WTC11 (cell line): Measurements from ENCODE around the gene CELF4. TPM values are rescaled to one million over a fixed set of nuclear protein-coding genes. Genes with fewer than 3 reads are reported as not detected.

ENCODE experiments used
- ATAC-seq: fragments of 200-7000 bp; cut with Tn5 transposase; 2 replicates; pipeline ENCODE4 v1.10.0; 2021; ENCODE audit warnings: mild to moderate bottlenecking, moderate library complexity
- CTCF ChIA-PET: fragments of 300-600 bp; sonication (Branson Sonifier 250); formaldehyde crosslinking; loops from one replicate; lab custom pipeline; 2021; ENCODE audit warnings: antibody characterized with exemption; lab: Charles Lee
- POLR2A ChIA-PET: fragments of 350-600 bp; sonication (Branson Sonifier 250); formaldehyde crosslinking; loops from one replicate; lab custom pipeline; 2021; ENCODE audit warnings: antibody characterized with exemption; lab: Charles Lee
- DNase-seq: peaks from one replicate; pipeline ENCODE4 v3.0.0; 2021; ENCODE audit warnings: low spot score
- H3K27ac Mint-ChIP-seq: 2 replicates; pipeline ENCODE4 v1.8.0; 2021; ENCODE audit warnings: mixed read lengths
- H3K27me3 Mint-ChIP-seq: 2 replicates; pipeline ENCODE4 v1.8.0; 2021; ENCODE audit warnings: low read depth, mild to moderate bottlenecking, moderate library complexity, mixed read lengths
- H3K36me3 Mint-ChIP-seq: 2 replicates; pipeline ENCODE4 v1.8.0; 2021; ENCODE audit warnings: mixed read lengths
- H3K4me1 Mint-ChIP-seq: 2 replicates; pipeline ENCODE4 v1.8.0; 2022; ENCODE audit warnings: mixed read lengths
- H3K4me3 Mint-ChIP-seq: 2 replicates; pipeline ENCODE4 v1.8.0; 2021; ENCODE audit warnings: mild to moderate bottlenecking, moderate library complexity, mixed read lengths
- H3K9me3 Mint-ChIP-seq: 2 replicates; pipeline ENCODE4 v1.8.0; 2021; ENCODE audit warnings: mixed read lengths
- CBFB ChIP-seq: sonication (generic); formaldehyde crosslinking; IDR thresholded peaks from 2 replicates; pipeline ENCODE4 v1.8.1; 2022; ENCODE audit warnings: mild to moderate bottlenecking, low read depth, missing genetic modification reagents
- ELF4 ChIP-seq: sonication (generic); formaldehyde crosslinking; IDR thresholded peaks from 2 replicates; pipeline ENCODE4 v1.8.1; 2022; ENCODE audit warnings: low read depth, mild to moderate bottlenecking, moderate library complexity, missing genetic modification reagents
- FOXJ3 ChIP-seq: sonication (generic); formaldehyde crosslinking; IDR thresholded peaks from 2 replicates; pipeline ENCODE4 v1.9.0; 2021; ENCODE audit warnings: missing genetic modification reagents, mild to moderate bottlenecking, borderline replicate concordance
- GABPB1 ChIP-seq: sonication (generic); formaldehyde crosslinking; IDR thresholded peaks from 2 replicates; pipeline ENCODE4 v1.8.1; 2023; ENCODE audit warnings: mild to moderate bottlenecking, missing genetic modification reagents
- MLX ChIP-seq: sonication (generic); formaldehyde crosslinking; IDR thresholded peaks from 2 replicates; pipeline ENCODE4 v1.8.1; 2023; ENCODE audit warnings: mild to moderate bottlenecking, missing genetic modification reagents, moderate library complexity
- MYBL2 ChIP-seq: sonication (generic); formaldehyde crosslinking; IDR thresholded peaks from 2 replicates; pipeline ENCODE4 v1.8.1; 2023; ENCODE audit warnings: mild to moderate bottlenecking, moderate library complexity, missing genetic modification reagents
- NFYB ChIP-seq: sonication (generic); formaldehyde crosslinking; conservative IDR thresholded peaks from 2 replicates; pipeline ENCODE4 v1.8.0; 2022; ENCODE audit warnings: low read depth, missing genetic modification reagents
- PRDM15 ChIP-seq: sonication (generic); formaldehyde crosslinking; IDR thresholded peaks from 2 replicates; pipeline ENCODE4 v1.8.0; 2022; ENCODE audit warnings: missing genetic modification reagents
- PRRX2 ChIP-seq: fragments of 250-450 bp; sonication (Bioruptor Pico); IDR thresholded peaks from 2 replicates; pipeline ENCODE4 v1.8.0; 2021; ENCODE audit warnings: mild to moderate bottlenecking
- ZNF121 ChIP-seq: sonication (generic); formaldehyde crosslinking; IDR thresholded peaks from 2 replicates; pipeline ENCODE4 v1.8.0; 2023; ENCODE audit warnings: missing genetic modification reagents
- ZNF232 ChIP-seq: sonication (generic); formaldehyde crosslinking; IDR thresholded peaks from 2 replicates; pipeline ENCODE4 v1.8.0; 2022; ENCODE audit warnings: mild to moderate bottlenecking, missing genetic modification reagents
- ZNF281 ChIP-seq: sonication (generic); formaldehyde crosslinking; IDR thresholded peaks from 2 replicates; pipeline ENCODE4 v1.8.0; 2023; ENCODE audit warnings: mild to moderate bottlenecking, missing genetic modification reagents
- ZNF317 ChIP-seq: sonication (generic); formaldehyde crosslinking; IDR thresholded peaks from 2 replicates; pipeline ENCODE4 v1.8.1; 2023; ENCODE audit warnings: low read depth, mild to moderate bottlenecking, moderate library complexity, missing genetic modification reagents, borderline replicate concordance
- ZNF532 ChIP-seq: fragments of 250-450 bp; sonication (Bioruptor Pico); IDR thresholded peaks from 2 replicates; pipeline ENCODE4 v1.9.0; 2021; ENCODE audit warnings: mild to moderate bottlenecking, borderline replicate concordance
- ZSCAN18 ChIP-seq: fragments of 250-450 bp; sonication (Bioruptor Pico); IDR thresholded peaks from 2 replicates; pipeline ENCODE4 v2.1.2; 2022; ENCODE audit warnings: mild to moderate bottlenecking, moderate library complexity
- total RNA-seq: library from RNA; stranded (reverse); gene quantifications from 3 replicates; pipeline ENCODE4 v1.2.3, GENCODE V29; 2021
- TF ChIP-seq, protein P1 (sequence below): fragments of 250-450 bp; sonication (Bioruptor Pico); IDR thresholded peaks from 2 replicates; pipeline ENCODE4 v1.8.0; 2021; ENCODE audit warnings: mild to moderate bottlenecking
- TF ChIP-seq, protein P2 (sequence below): sonication (generic); formaldehyde crosslinking; IDR thresholded peaks from 2 replicates; pipeline ENCODE4 v1.8.0; 2023; ENCODE audit warnings: missing genetic modification reagents

CELF4 gene
- total RNA-seq, 1 experiment from 2014 or later, result 2.9 TPM

DNA sequence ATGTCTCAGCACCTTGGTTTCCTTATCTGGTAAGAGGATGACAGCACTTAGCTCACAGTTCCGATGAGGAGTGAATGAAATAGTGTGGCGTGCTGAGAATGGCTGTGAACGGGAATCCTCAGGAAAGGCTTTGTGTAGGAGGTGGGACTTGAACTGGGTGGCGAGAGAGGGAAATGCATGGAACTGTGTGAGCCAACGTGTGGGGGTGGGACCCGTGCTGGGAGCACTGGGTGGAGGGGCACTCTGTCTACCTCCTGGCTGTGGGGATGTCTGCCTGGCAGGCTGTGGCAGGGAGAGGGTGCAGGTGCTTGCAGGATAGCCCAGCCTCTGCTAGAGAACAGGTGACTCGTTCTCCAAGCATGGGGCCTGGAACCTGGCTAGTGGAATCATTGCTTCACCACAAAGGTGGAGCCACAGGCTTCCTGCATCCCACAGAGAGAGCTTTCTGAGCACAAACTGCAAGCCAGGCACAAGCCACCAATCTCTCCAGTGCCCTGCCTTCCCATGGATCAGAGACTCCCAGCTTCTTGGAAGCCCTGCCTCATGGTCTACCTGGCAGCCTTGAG is 145.2 kb downstream of the CELF4 start:
- peaks cover 23% of the 10 kb centered on the region for H3K4me1 Mint-ChIP-seq
- TF ChIP-seq, protein P1, sequence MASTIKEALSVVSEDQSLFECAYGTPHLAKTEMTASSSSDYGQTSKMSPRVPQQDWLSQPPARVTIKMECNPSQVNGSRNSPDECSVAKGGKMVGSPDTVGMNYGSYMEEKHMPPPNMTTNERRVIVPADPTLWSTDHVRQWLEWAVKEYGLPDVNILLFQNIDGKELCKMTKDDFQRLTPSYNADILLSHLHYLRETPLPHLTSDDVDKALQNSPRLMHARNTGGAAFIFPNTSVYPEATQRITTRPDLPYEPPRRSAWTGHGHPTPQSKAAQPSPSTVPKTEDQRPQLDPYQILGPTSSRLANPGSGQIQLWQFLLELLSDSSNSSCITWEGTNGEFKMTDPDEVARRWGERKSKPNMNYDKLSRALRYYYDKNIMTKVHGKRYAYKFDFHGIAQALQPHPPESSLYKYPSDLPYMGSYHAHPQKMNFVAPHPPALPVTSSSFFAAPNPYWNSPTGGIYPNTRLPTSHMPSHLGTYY, result no peak
- TF ChIP-seq, protein P2, sequence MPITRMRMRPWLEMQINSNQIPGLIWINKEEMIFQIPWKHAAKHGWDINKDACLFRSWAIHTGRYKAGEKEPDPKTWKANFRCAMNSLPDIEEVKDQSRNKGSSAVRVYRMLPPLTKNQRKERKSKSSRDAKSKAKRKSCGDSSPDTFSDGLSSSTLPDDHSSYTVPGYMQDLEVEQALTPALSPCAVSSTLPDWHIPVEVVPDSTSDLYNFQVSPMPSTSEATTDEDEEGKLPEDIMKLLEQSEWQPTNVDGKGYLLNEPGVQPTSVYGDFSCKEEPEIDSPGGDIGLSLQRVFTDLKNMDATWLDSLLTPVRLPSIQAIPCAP (CRISPR knock-in tag), result no peak
- no peak for TF ChIP-seq ZNF532 (CRISPR knock-in tag)
- no peak for TF ChIP-seq FOXJ3 (CRISPR knock-in tag)
- TF ChIP-seq ELF4 (CRISPR knock-in tag), result no peak
- TF ChIP-seq NFYB (CRISPR knock-in tag), result no peak
- TF ChIP-seq MYBL2 (CRISPR knock-in tag), result no peak
- TF ChIP-seq PRDM15, result no peak
- TF ChIP-seq PRRX2 (CRISPR knock-in tag), result no peak
- TF ChIP-seq ZNF281 (CRISPR knock-in tag), result no peak
- no peak for TF ChIP-seq ZNF317
- TF ChIP-seq ZNF121 (CRISPR knock-in tag), result no peak
- TF ChIP-seq MLX (CRISPR knock-in tag), result no peak
- TF ChIP-seq ZSCAN18 (CRISPR knock-in tag), result no peak
- no peak for TF ChIP-seq CBFB (CRISPR knock-in tag)
- TF ChIP-seq ZNF232 (CRISPR knock-in tag), result no peak
- no peak for TF ChIP-seq GABPB1 (CRISPR knock-in tag)
- TF ChIP-seq, all 79 proteins: peak for 0
- H3K4me3 Mint-ChIP-seq, result no peak overlapping the region
- POLR2A ChIA-PET, result no interaction called here
- peaks cover 33% of the 10 kb centered on the region for H3K27me3 Mint-ChIP-seq
- DNase-seq (no peak), ATAC-seq (no peak)
- H3K27ac Mint-ChIP-seq, result no peak overlapping the region
- CTCF ChIA-PET, result no interaction called here
- no peaks in the 10 kb centered on the region for H3K36me3 Mint-ChIP-seq
- H3K9me3 Mint-ChIP-seq, result no peaks in the 10 kb centered on the region
